DMS 273 (cell line): Measurements from ENCODE around the gene NAE1.
"Not testable (repeated sequence)": the region's sequence is repeated elsewhere in the genome, so short reads cannot be mapped to it uniquely, and the experiment has no call there.

Experiments used
- DNase-seq: peaks from one replicate; lab custom pipeline; 2025; ENCODE audit not compliant: unreplicated experiment; lab: John Stamatoyannopoulos, UW

NAE1 gene

DNA sequence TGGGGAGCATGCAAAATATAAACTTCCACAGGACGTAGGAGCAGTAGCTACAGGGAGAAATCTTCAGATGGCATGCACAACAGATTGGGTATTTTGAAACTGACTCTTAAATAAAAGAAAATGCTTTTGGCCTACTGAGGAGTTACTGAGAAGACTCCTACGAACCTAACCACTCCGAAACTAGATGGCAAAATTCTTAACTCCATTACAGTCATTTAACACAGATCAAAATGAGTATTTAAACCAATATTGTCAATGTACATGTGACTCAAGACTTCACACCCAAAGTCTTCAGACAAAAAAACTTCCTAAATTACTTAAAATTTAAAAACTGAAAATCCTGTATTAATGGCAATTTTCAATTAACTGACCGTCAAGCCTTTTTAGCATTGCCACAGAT is 21.0 kb downstream of the NAE1 start:
- DNase-seq = no peak

DNA sequence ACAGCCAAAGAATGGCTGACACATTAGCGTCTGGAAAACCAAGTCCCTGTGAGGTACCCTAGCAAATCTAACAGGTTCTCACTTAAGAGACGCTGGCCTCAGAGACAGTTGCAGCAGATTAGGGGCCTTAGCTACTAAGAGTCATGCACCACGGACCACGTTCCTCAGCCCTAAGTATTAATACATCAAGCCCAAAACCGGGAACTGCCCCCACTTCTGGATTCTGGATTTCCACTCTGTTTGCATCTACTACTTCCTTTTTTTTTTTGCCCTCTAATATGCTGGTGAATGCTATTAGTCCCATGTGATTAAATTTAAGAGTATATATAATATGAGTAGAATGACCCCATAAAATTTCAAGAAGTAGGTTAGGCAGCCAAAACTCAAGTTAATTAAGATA is 28.6 kb downstream of the NAE1 start:
- no peak for DNase-seq

DNA sequence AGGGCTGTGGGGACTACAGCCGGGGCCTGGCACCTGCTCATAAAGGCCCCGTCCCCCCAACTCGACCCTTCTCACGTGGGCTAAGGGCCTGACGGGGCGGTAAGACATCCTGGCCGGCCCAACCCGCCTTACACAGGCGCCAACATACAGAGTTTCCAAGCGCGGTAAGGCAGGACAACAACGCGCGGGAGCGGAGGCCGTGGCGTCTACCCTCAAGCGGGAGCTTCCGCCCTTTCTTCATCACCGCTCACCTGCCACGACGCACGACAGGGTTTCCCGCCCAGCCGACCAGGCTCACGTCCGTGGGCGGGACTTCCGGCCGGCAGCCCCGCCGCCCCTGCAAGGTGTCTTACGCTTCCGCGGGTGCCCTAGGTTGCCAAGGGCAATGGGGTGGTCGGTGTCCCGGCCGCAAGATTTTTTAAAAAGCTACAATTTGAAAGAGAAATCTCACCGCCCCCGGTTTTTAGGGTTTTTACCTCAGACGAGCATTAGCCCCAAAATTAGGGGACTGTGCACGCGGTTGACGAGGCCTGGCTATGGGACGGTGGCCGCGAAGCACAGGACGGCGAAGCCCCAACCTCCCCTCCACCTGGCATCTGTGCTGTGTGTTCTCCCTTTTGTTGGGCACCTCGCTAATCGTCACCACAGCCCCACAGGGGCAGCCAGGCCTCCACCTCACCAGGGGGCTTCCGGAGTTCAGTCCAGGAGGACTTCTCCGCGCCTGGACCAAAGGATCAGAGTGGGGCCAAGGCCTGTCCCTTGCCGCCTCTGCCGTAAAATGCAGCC is 29.3 kb downstream of the NAE1 start, which contains the start of gene TERB1:
Gene TERB1, minus strand, starts transcription at position 265 of the 786 bp plus-strand sequence. CDS start 4,786 bp downstream, outside the sequence.
- DNase-seq = no peak

DNA sequence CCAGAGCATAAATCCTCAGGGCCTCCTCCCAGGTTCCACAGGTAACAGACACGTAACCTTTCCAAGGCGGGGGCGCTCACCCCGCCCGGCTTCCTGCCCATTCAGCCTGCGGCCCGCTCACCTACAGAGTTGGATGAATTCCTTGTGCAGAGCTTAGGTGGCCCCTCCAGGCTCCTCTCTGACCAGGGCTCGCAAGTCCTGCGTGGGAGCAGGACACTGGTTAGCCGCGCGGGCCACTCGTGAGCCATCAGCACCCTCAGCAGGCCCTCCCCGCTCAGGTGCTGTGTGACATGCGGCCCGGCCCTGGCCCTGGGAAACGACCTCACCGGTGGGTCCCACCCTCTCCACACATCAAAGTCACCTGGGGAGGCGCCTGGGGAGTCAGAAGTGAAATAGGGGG is 29.9 kb downstream of the NAE1 start:
- no peak for DNase-seq

DNA sequence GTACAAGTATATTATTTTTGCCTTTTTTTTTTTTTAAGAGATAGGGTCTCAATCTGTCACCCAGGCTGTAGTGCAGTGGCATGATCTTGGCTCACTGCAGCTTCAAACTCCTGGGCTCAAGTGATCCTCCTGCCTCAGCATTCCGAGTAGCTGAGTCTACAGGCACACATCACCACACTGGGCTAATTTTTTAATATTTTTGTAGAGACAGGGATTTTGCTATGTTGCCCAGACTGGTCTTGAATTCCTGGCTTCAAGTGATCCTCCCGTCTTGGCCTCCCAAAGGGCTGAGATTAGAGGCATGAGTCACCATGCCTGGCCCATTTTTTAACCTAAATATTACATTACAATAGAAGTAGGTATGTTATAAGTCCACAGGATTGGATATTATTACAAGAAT is 32.6 kb downstream of the NAE1 start:
- DNase-seq = no peak

DNA sequence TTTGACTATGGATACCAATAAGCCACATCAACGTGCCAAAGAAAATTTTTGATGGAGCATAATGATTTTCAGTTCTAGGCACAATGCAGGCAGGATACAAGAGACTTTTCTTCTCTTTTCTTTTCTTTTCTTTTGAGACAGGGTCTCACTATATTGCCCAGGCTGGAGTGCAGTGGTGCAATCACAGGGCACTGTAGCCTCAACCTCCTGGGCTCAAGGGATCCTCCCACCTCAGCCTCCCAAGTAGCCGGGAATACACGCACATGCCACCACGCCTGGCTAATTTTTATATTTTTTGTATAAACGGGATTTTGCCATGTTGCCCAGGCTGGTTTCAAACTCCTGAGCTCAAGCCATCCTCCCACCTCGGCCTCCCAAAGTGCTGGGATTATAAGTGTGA is 36.8 kb downstream of the NAE1 start:
- DNase-seq = not testable (repeated sequence)

DNA sequence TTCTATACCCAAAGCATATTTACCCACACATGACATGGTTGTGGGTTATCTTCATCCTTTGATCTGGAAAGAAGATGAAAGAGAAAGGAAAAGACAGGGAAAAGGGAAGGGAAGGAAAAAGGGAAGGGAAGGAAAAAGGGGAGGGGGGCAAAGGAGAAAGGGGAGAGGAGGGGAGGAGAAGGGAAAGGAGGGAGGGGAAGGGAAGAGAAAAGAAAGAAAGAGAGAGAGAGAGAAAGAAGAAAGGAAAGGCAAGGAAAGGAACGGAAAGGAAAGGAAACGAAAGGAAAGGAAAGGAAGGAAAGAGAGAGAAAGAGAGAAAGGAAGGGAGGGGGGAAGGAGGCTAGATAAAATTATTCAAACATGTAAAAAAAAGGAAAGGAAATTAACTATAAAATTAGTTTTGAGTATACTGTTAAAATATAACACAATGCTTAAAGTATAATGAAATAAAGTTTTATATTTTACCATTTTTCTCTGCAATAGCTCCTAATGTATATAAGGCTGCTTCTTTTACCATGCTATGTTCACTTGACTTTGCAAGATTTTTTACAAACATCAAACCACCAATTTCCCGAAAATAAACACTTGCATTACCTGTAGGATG is 40.5 kb downstream of the NAE1 start:
- no peak for DNase-seq

DNA sequence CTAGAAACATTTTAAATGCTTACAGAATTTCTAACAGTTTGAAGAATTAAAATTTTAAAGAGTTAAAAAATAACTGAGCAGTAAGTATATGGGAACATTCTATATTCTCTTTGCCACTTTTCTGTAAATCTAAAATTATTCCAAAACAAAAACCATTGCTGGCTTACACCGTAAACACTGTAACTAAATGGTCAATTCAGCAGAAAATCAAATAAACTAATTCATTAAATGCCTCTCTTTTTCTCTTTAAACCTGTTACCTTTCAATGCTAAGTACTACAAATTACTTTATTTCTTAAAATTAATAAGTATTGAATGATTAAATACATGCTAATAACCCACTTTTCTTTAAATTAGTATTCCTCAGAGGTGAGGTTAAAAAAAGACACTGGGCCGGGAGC is 43.3 kb downstream of the NAE1 start:
- DNase-seq = no peak

DNA sequence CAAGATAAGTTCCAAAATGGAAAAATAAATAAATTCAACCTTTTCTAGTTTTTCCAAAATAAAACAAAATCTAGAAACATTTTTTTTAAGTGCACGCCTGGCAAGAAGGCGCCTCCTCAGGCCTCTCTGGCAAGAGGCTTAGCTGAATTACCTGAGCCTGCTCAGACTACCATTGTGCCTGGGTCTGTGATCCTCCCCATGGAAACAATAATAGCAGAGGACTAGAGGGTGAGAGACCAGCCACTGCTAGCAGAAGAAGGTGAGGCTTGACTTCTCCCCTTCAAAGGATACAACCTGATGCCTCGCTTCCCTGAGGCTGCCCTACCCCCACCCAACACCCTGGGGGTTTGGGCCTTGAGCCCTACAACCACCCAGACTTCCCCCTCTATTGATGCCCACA is 44.2 kb downstream of the NAE1 start:
- DNase-seq = no peak

DNA sequence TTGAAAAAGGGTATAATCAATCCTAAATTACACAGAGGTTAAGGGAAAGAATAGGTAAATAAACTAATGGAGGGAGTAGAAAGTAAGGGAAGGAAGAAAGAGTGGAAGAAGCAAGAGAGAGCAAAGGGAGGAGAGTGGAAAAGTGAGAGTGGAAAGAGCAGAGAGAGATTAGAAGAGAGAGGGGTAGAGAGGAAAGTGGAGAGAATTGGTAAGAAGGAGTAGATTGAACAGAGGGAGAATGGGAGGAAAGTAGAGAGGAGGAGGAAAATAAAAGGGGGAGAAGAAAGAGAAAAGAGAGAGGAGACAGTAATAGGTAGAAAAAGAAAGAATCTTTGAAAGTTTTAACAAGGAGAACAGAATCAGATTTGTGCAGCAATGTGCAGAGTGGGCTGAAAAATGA is 54.3 kb downstream of the NAE1 start:
- no peak for DNase-seq

DNA sequence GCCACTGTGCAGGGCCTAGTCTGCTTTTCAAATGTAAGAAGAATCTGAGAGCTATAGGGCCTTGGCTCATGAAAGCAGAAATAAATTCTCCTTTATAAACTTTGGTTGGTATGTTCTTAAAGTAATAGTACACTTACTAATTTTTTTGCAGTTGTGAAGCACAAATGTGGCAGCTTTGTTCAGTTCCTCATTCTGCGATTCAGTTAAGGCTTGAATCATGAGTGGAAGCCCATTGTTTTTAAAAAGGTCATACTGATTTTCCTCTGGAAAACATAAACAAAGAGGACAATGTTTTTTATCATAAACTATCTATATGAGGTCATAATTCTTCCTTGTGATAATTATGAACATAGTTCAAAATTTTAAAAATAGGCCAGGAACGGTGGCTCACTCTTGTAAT is 55.8 kb downstream of the NAE1 start:
- DNase-seq = no peak

DNA sequence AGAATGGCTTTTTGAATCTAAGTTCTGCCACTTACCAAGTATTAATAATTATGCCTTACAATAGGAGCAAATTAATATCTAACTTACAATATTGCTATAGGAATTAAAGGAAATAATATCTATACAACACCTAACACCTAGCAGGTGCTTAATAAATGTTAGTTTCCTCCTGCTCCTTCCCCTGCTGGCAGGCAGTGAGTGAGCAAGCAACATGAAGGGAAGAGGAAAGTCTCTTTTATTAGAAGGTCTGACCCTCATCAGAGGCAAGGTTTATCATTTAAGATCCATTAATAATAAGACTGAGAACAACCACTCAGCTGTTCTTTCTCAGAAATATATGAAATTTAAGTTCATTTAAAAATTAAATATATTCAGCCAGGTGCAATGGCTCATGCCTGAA is 72.7 kb downstream of the NAE1 start:
- DNase-seq = peak; percentile 16

DNA sequence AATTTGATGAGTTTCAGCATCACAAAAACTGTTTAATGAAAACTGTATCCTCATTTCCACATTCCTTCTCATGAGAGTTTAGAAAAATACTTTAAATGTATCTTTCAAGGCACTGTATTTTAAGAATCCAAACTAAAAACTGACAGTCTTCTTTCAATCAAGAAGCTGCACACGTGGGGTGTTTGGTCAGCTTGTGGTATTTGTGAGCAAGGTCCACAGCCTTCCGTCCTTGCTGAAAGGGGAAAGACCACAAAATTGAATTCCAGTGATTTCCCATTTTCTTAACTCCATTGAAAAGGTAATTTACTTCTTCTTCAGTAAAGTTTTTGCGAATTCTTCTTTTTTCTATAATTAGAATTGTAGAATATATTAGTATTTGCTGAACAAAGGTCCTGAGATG is 76.0 kb downstream of the NAE1 start:
- DNase-seq = no peak

DNA sequence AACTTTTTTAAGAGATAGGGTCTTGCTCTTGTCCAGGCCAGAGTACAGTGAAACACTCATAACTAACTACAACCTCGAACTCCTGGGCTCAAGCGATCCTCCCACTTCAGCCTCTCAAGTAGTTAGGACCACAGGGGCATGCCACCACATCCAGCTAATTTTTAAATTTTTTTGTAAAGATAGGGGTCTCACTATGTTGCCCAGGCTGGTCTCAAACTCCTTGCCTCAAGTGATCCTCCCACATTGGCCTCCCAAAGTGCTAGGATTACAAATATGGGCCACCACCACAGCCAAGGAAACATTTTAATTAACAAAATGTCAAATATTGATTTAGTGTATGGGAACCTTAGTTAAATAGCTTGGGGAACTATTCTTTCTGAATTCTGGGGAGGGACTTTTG is 76.6 kb downstream of the NAE1 start:
- no peak for DNase-seq

DNA sequence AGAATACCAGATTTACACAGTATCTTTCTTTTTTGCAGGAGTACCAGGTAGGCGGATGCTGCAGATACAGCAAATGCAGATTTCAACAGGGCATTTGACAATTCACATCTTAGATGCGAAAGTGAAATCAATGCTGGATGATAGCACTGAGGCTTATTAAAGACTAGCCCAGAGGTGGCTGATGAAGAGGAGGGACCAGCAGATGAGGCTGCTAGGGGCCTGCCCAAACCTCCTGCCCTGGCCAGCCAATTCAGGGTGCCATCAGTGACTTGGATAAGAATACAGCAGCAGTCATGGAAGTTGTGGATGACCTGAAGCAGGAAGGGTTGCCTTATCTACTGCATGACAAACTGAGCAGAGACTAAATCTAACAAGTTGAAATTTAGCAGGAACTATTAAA is 77.8 kb downstream of the NAE1 start:
- DNase-seq = no peak
